ENCODE results near the gene FAM13A.

DNA sequence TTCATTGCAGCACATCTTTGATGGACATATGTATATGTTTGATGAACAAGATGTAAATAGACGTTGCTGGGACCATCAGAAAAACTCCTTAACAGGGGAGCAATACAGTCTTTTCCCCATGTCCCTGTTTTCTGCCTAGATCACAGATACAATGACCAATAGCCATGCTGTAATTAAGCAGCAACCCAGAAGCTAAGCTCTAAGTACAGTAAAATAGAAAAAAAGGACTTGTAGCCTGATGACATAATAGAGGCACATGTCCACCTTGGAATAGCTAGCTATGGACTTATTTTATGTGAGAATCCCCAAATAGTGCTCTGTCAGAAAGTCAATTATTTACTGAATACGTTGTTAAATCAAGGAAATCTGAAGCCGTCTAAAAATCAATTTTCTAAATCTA is 14.9 kb downstream of the FAM13A start:
- TF ChIP-seq, protein P1, sequence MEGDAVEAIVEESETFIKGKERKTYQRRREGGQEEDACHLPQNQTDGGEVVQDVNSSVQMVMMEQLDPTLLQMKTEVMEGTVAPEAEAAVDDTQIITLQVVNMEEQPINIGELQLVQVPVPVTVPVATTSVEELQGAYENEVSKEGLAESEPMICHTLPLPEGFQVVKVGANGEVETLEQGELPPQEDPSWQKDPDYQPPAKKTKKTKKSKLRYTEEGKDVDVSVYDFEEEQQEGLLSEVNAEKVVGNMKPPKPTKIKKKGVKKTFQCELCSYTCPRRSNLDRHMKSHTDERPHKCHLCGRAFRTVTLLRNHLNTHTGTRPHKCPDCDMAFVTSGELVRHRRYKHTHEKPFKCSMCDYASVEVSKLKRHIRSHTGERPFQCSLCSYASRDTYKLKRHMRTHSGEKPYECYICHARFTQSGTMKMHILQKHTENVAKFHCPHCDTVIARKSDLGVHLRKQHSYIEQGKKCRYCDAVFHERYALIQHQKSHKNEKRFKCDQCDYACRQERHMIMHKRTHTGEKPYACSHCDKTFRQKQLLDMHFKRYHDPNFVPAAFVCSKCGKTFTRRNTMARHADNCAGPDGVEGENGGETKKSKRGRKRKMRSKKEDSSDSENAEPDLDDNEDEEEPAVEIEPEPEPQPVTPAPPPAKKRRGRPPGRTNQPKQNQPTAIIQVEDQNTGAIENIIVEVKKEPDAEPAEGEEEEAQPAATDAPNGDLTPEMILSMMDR (IDR thresholded peaks at IDR 0.05), result no peak
- TF ChIP-seq EZH2 (IDR thresholded peaks at IDR 0.05; ENCODE audit: borderline replicate concordance, insufficient read depth, low read depth, low read length, poor library complexity, severe bottlenecking), result no peak
